WTC11 (cell line): ENCODE data around the gene ZNF804A. TPM values are rescaled to one million over a fixed set of nuclear protein-coding genes. Genes with fewer than 3 reads are reported as not detected.

Source experiments
- ATAC-seq: fragments of 200-7000 bp; cut with Tn5 transposase; 2 replicates; pipeline ENCODE4 v1.10.0; 2021; ENCODE audit warnings: mild to moderate bottlenecking, moderate library complexity
- Bru-seq: library from RNA; stranded (reverse); fragments of 400-500 nt; gene quantifications from one replicate; lab custom pipeline; 2021; lab: Mats Ljungman, UMichigan
- CTCF ChIA-PET: fragments of 300-600 bp; sonication (Branson Sonifier 250); formaldehyde crosslinking; loops from one replicate; lab custom pipeline; 2021; ENCODE audit warnings: antibody characterized with exemption; lab: Charles Lee
- POLR2A ChIA-PET: fragments of 350-600 bp; sonication (Branson Sonifier 250); formaldehyde crosslinking; loops from one replicate; lab custom pipeline; 2021; ENCODE audit warnings: antibody characterized with exemption; lab: Charles Lee
- DNase-seq: peaks from one replicate; pipeline ENCODE4 v3.0.0; 2021; ENCODE audit warnings: low spot score
- H3K27ac Mint-ChIP-seq: 2 replicates; pipeline ENCODE4 v1.8.0; 2021; ENCODE audit warnings: mixed read lengths
- H3K27me3 Mint-ChIP-seq: 2 replicates; pipeline ENCODE4 v1.8.0; 2021; ENCODE audit warnings: low read depth, mild to moderate bottlenecking, moderate library complexity, mixed read lengths
- H3K36me3 Mint-ChIP-seq: 2 replicates; pipeline ENCODE4 v1.8.0; 2021; ENCODE audit warnings: mixed read lengths
- H3K4me1 Mint-ChIP-seq: 2 replicates; pipeline ENCODE4 v1.8.0; 2022; ENCODE audit warnings: mixed read lengths
- H3K4me3 Mint-ChIP-seq: 2 replicates; pipeline ENCODE4 v1.8.0; 2021; ENCODE audit warnings: mild to moderate bottlenecking, moderate library complexity, mixed read lengths
- H3K9me3 Mint-ChIP-seq: 2 replicates; pipeline ENCODE4 v1.8.0; 2021; ENCODE audit warnings: mixed read lengths
- ATF3 ChIP-seq: sonication (generic); formaldehyde crosslinking; conservative IDR thresholded peaks from 2 replicates; pipeline ENCODE4 v1.8.1; 2022; ENCODE audit warnings: mild to moderate bottlenecking, missing genetic modification reagents
- CBFB ChIP-seq: sonication (generic); formaldehyde crosslinking; IDR thresholded peaks from 2 replicates; pipeline ENCODE4 v1.8.1; 2022; ENCODE audit warnings: mild to moderate bottlenecking, low read depth, missing genetic modification reagents
- CREM ChIP-seq: sonication (generic); formaldehyde crosslinking; IDR thresholded peaks from 2 replicates; pipeline ENCODE4 v1.8.1; 2022; ENCODE audit warnings: mild to moderate bottlenecking, missing genetic modification reagents, moderate library complexity
- ELF4 ChIP-seq: sonication (generic); formaldehyde crosslinking; IDR thresholded peaks from 2 replicates; pipeline ENCODE4 v1.8.1; 2022; ENCODE audit warnings: low read depth, mild to moderate bottlenecking, moderate library complexity, missing genetic modification reagents
- EMX1 ChIP-seq: fragments of 250-450 bp; sonication (Bioruptor Pico); IDR thresholded peaks from 2 replicates; pipeline ENCODE4 v1.8.0; 2021; ENCODE audit warnings: mild to moderate bottlenecking
- ETV6 ChIP-seq: sonication (generic); formaldehyde crosslinking; IDR thresholded peaks from 2 replicates; pipeline ENCODE4 v1.8.1; 2022; ENCODE audit warnings: mild to moderate bottlenecking, missing genetic modification reagents
- FOXP1 ChIP-seq: sonication (generic); formaldehyde crosslinking; IDR thresholded peaks from 2 replicates; pipeline ENCODE4 v1.8.0; 2022; ENCODE audit warnings: missing genetic modification reagents, mild to moderate bottlenecking, moderate library complexity, borderline replicate concordance
- GABPB1 ChIP-seq: sonication (generic); formaldehyde crosslinking; IDR thresholded peaks from 2 replicates; pipeline ENCODE4 v1.8.1; 2023; ENCODE audit warnings: mild to moderate bottlenecking, missing genetic modification reagents
- HMGA2 ChIP-seq: fragments of 250-450 bp; sonication (Bioruptor Pico); IDR thresholded peaks from 2 replicates; pipeline ENCODE4 v1.4.0; 2021; ENCODE audit warnings: mild to moderate bottlenecking, moderate library complexity
- JAZF1 ChIP-seq: fragments of 250-450 bp; sonication (Bioruptor Pico); IDR thresholded peaks from 2 replicates; pipeline ENCODE4 v1.9.0; 2021; ENCODE audit warnings: moderate library complexity, mild to moderate bottlenecking, inconsistent platforms
- KAT7 ChIP-seq: sonication (generic); formaldehyde crosslinking; IDR thresholded peaks from 2 replicates; pipeline ENCODE4 v1.8.1; 2023; ENCODE audit warnings: missing genetic modification reagents, mild to moderate bottlenecking, borderline replicate concordance
- MLX ChIP-seq: sonication (generic); formaldehyde crosslinking; IDR thresholded peaks from 2 replicates; pipeline ENCODE4 v1.8.1; 2023; ENCODE audit warnings: mild to moderate bottlenecking, missing genetic modification reagents, moderate library complexity
- MYBL2 ChIP-seq: sonication (generic); formaldehyde crosslinking; IDR thresholded peaks from 2 replicates; pipeline ENCODE4 v1.8.1; 2023; ENCODE audit warnings: mild to moderate bottlenecking, moderate library complexity, missing genetic modification reagents
- NFYB ChIP-seq: sonication (generic); formaldehyde crosslinking; conservative IDR thresholded peaks from 2 replicates; pipeline ENCODE4 v1.8.0; 2022; ENCODE audit warnings: low read depth, missing genetic modification reagents
- PRRX2 ChIP-seq: fragments of 250-450 bp; sonication (Bioruptor Pico); IDR thresholded peaks from 2 replicates; pipeline ENCODE4 v1.8.0; 2021; ENCODE audit warnings: mild to moderate bottlenecking
- RELA ChIP-seq: sonication (generic); formaldehyde crosslinking; IDR thresholded peaks from 2 replicates; pipeline ENCODE4 v1.8.1; 2022; ENCODE audit warnings: missing genetic modification reagents, mild to moderate bottlenecking, borderline replicate concordance
- TEAD1 ChIP-seq: sonication (generic); formaldehyde crosslinking; IDR thresholded peaks from 2 replicates; pipeline ENCODE4 v1.8.0; 2022; ENCODE audit warnings: mild to moderate bottlenecking, missing genetic modification reagents
- ZNF425 ChIP-seq: fragments of 250-450 bp; sonication (Bioruptor Pico); conservative IDR thresholded peaks from 2 replicates; pipeline ENCODE4 v1.9.0; 2021; ENCODE audit warnings: mild to moderate bottlenecking
- long read RNA-seq, 3 experiments: library from RNA in 1 of 3; library from capped mRNA in 1 of 3; library from polyadenylated mRNA in 1 of 3; unstranded in 2 of 3; stranded (forward) in 1 of 3; transcript quantifications; one replicate each; pipeline ENCODE4 v2.0.0, GENCODE V29; 2021
- total RNA-seq: library from RNA; stranded (reverse); gene quantifications from 3 replicates; pipeline ENCODE4 v1.2.3, GENCODE V29; 2021
- TF ChIP-seq, protein P1 (sequence below): sonication (generic); formaldehyde crosslinking; IDR thresholded peaks from 2 replicates; pipeline ENCODE4 v1.8.0; 2022; ENCODE audit warnings: missing genetic modification reagents
- TF ChIP-seq, protein P2 (sequence below): fragments of 250-450 bp; sonication (Bioruptor Pico); IDR thresholded peaks from 2 replicates; pipeline ENCODE4 v1.8.0; 2021; ENCODE audit warnings: mild to moderate bottlenecking
- TF ChIP-seq, protein P3 (sequence below): sonication (generic); formaldehyde crosslinking; IDR thresholded peaks from 2 replicates; pipeline ENCODE4 v1.8.1; 2022; ENCODE audit warnings: mild to moderate bottlenecking, moderate library complexity, missing genetic modification reagents
- TF ChIP-seq, protein P4 (sequence below): sonication (generic); formaldehyde crosslinking; IDR thresholded peaks from 2 replicates; pipeline ENCODE4 v1.8.1; 2023; ENCODE audit warnings: mild to moderate bottlenecking, moderate library complexity, missing genetic modification reagents

Gene ZNF804A
- not detected in 3 replicates for total RNA-seq
- percentile 6 among the genes with signal in this experiment for Bru-seq, nascent RNA
- long read RNA-seq, experiment 1 = 0 reads
- long read RNA-seq, experiment 2 = 0 reads
- long read RNA-seq, experiment 3 = 0 reads

DNA sequence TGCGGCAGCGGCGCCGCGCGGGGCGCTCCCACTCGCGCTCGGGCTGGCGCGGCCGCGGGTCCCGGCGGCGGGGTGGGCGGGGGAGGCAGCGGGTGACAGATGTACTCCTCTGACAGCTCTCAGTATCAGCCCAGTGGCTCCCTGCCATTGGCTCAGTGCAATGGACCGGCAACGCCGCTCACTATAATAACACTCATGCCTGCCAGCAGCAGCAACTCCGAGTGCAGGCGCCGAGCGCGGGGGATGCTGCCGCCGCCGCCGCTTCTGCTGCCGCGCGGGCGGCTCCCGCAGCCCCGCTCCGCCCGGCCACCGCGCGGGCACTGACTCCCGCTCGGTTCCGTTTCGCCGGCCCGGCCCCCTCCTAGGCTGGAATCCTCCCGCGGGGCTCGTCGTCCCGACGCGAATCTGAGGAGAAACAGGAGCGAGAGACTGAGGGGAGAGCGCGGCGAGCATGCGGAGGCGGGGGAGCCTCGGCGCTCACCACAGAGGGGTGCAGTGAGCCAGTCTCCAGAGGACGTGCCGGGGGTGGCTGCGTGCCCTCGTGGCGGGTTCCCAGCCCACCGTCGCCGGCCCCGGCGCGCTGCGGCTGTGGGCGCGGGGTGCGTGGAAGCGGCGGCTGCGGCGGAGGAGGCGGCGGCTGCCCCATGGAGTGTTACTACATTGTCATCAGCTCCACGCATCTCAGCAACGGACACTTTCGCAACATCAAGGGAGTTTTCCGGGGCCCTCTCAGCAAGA, at the start of gene ZNF804A:
TSS of gene ZNF804A (plus strand) at position 214 of the 738 bp plus-strand sequence. CDS start at position 645, 431 bp downstream.
- ATAC-seq = peak; percentile 73
- TF ChIP-seq CBFB (CRISPR knock-in tag) = no peak
- no peak for TF ChIP-seq TEAD1 (CRISPR knock-in tag)
- TF ChIP-seq RELA (CRISPR knock-in tag) = no peak
- TF ChIP-seq KAT7 (CRISPR knock-in tag) = 0 out of 2 replicates have a peak, but pooled peaks have one; percentile 43
- TF ChIP-seq CREM (CRISPR knock-in tag) = 0 out of 2 replicates have a peak, but pooled peaks have one; percentile 55
- TF ChIP-seq MYBL2 (CRISPR knock-in tag) = no peak
- TF ChIP-seq GABPB1 (CRISPR knock-in tag) = no peak
- peak; percentile 37; the same call in 1 of the 2 replicates for TF ChIP-seq FOXP1
- TF ChIP-seq, protein P1, sequence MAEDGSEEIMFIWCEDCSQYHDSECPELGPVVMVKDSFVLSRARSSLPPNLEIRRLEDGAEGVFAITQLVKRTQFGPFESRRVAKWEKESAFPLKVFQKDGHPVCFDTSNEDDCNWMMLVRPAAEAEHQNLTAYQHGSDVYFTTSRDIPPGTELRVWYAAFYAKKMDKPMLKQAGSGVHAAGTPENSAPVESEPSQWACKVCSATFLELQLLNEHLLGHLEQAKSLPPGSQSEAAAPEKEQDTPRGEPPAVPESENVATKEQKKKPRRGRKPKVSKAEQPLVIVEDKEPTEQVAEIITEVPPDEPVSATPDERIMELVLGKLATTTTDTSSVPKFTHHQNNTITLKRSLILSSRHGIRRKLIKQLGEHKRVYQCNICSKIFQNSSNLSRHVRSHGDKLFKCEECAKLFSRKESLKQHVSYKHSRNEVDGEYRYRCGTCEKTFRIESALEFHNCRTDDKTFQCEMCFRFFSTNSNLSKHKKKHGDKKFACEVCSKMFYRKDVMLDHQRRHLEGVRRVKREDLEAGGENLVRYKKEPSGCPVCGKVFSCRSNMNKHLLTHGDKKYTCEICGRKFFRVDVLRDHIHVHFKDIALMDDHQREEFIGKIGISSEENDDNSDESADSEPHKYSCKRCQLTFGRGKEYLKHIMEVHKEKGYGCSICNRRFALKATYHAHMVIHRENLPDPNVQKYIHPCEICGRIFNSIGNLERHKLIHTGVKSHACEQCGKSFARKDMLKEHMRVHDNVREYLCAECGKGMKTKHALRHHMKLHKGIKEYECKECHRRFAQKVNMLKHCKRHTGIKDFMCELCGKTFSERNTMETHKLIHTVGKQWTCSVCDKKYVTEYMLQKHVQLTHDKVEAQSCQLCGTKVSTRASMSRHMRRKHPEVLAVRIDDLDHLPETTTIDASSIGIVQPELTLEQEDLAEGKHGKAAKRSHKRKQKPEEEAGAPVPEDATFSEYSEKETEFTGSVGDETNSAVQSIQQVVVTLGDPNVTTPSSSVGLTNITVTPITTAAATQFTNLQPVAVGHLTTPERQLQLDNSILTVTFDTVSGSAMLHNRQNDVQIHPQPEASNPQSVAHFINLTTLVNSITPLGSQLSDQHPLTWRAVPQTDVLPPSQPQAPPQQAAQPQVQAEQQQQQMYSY (CRISPR knock-in tag) = no peak
- TF ChIP-seq, protein P2, sequence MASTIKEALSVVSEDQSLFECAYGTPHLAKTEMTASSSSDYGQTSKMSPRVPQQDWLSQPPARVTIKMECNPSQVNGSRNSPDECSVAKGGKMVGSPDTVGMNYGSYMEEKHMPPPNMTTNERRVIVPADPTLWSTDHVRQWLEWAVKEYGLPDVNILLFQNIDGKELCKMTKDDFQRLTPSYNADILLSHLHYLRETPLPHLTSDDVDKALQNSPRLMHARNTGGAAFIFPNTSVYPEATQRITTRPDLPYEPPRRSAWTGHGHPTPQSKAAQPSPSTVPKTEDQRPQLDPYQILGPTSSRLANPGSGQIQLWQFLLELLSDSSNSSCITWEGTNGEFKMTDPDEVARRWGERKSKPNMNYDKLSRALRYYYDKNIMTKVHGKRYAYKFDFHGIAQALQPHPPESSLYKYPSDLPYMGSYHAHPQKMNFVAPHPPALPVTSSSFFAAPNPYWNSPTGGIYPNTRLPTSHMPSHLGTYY = no peak
- TF ChIP-seq, protein P3, sequence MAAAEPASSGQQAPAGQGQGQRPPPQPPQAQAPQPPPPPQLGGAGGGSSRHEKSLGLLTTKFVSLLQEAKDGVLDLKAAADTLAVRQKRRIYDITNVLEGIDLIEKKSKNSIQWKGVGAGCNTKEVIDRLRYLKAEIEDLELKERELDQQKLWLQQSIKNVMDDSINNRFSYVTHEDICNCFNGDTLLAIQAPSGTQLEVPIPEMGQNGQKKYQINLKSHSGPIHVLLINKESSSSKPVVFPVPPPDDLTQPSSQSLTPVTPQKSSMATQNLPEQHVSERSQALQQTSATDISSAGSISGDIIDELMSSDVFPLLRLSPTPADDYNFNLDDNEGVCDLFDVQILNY (CRISPR knock-in tag) = peak; percentile 50; the same call in 1 of the 2 replicates
- TF ChIP-seq JAZF1 = no peak
- TF ChIP-seq, all 79 proteins: peak for 4

GRCh38 chr2:184549153-184549552, 49.2 kb upstream of the ZNF804A start:
- no peak overlapping the region for H3K27ac Mint-ChIP-seq
- no peaks in the 10 kb centered on the region for H3K27me3 Mint-ChIP-seq
- CTCF ChIA-PET = no interaction called here
- ATAC-seq (no peak), DNase-seq (no peak)
- peaks cover 4% of the 10 kb centered on the region; the same call in 1 of the 2 replicates for H3K4me1 Mint-ChIP-seq
- peaks cover 9% of the 10 kb centered on the region for H3K9me3 Mint-ChIP-seq
- H3K36me3 Mint-ChIP-seq = peaks cover 2% of the 10 kb centered on the region; the same call in 1 of the 2 replicates
- POLR2A ChIA-PET = no interaction called here
- H3K4me3 Mint-ChIP-seq = no peak overlapping the region
- TF ChIP-seq NFYB (CRISPR knock-in tag) (no peak), HMGA2 (CRISPR knock-in tag) (no peak), PRRX2 (no peak), EMX1 (CRISPR knock-in tag) (no peak), JAZF1 (no peak), ETV6 (CRISPR knock-in tag) (no peak), ZNF425 (no peak), ATF3 (CRISPR knock-in tag) (no peak), TEAD1 (CRISPR knock-in tag) (no peak), MLX (no peak), ELF4 (CRISPR knock-in tag) (no peak)
- TF ChIP-seq, protein P4, sequence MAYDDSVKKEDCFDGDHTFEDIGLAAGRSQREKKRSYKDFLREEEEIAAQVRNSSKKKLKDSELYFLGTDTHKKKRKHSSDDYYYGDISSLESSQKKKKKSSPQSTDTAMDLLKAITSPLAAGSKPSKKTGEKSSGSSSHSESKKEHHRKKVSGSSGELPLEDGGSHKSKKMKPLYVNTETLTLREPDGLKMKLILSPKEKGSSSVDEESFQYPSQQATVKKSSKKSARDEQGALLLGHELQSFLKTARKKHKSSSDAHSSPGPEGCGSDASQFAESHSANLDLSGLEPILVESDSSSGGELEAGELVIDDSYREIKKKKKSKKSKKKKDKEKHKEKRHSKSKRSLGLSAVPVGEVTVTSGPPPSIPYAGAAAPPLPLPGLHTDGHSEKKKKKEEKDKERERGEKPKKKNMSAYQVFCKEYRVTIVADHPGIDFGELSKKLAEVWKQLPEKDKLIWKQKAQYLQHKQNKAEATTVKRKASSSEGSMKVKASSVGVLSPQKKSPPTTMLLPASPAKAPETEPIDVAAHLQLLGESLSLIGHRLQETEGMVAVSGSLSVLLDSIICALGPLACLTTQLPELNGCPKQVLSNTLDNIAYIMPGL (CRISPR knock-in tag) = no peak

More for the DNA sequence above, at the start of gene ZNF804A:
- no peaks in the 10 kb centered on the region for H3K9me3 Mint-ChIP-seq
- H3K27ac Mint-ChIP-seq = no peak within 1 kb of the TSS
- CTCF ChIA-PET = no interaction called here
- peak; percentile 45 for DNase-seq
- POLR2A ChIA-PET = interaction anchor here (0.8 kb wide), 1 partner anchor 13 kb away, joined by 3 read pairs; no protein-coding TSS in a partner anchor
- peaks cover 54% of the 10 kb centered on the region for H3K27me3 Mint-ChIP-seq
- peaks cover 14% of the 10 kb centered on the region for H3K4me1 Mint-ChIP-seq
- peak within 1 kb of the TSS; percentile 76 for H3K4me3 Mint-ChIP-seq
- H3K36me3 Mint-ChIP-seq = no peaks in the 10 kb centered on the region; the same call in 1 of the 2 replicates
